ENCODE data around the gene BHLHE23. TPM values are rescaled to one million over a fixed set of nuclear protein-coding genes. Genes with fewer than 3 reads are reported as not detected.

BHLHE23 gene
- total RNA-seq, 1 donor: not detected

DNA sequence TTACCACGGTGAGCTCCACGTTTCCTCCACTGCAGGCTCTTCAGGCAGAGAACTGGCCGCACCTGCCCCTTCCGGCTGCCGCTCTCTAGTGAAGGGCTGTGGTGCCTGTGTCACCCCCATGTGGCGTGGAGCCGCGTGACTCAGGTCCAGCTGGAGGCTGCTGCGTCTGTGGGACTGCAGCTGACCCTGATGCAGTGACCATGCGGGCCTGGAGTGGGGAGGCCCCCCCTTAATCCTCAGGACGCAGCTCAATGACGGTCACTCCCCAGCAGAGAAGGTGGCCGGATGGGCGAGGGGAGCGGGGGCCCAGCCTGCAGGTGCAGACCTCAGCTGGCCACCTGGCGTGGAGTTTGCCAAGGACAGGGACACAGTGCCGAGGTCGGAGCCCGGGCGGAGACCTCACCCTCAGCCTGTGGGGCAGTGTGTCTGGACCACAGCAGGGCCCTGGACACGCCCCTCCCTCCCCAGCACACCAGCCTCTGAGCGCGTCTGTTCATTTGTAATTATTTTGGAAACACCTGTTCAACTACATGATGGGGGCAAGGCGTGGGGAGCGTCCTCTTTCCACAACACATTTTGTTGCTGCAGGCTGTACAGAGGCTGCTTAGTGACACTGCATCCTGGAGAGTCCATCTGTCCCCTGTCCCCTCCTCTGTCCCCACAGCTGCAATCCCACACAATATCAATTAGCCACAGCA lies 10.7 kb downstream of the BHLHE23 start:
- TF ChIP-seq, protein P1, sequence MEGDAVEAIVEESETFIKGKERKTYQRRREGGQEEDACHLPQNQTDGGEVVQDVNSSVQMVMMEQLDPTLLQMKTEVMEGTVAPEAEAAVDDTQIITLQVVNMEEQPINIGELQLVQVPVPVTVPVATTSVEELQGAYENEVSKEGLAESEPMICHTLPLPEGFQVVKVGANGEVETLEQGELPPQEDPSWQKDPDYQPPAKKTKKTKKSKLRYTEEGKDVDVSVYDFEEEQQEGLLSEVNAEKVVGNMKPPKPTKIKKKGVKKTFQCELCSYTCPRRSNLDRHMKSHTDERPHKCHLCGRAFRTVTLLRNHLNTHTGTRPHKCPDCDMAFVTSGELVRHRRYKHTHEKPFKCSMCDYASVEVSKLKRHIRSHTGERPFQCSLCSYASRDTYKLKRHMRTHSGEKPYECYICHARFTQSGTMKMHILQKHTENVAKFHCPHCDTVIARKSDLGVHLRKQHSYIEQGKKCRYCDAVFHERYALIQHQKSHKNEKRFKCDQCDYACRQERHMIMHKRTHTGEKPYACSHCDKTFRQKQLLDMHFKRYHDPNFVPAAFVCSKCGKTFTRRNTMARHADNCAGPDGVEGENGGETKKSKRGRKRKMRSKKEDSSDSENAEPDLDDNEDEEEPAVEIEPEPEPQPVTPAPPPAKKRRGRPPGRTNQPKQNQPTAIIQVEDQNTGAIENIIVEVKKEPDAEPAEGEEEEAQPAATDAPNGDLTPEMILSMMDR (IDR thresholded peaks at IDR 0.05; ENCODE audit: insufficient read depth, low read depth, low read length): no peak
- DNase-seq (ENCODE audit: low read depth): no peak
- no peak overlapping the region for H3K4me3 ChIP-seq (ENCODE audit: low read depth, low read length)

DNA sequence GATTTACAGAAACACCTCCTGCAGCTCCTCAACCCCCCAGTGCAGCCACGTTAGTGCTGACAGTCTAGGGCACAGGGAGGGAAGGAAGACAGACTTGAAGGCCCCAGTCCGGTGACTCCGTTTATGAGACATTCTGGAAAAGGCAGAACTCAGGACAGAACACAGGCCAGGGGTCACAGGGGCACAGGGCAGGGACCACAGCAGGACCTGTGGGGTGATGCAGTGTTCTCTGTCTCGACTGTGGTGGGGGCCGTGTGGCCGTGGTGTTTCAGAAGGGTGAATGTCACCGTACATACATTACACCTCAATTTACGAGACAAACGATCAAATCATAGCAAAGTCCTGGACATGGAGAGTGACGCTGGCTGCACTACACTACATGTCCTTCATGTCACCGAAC lies 11.3 kb downstream of the BHLHE23 start:
- H3K4me3 ChIP-seq (ENCODE audit: low read depth, low read length): no peak overlapping the region
- TF ChIP-seq, protein P1 (IDR thresholded peaks at IDR 0.05; ENCODE audit: insufficient read depth, low read depth, low read length): no peak
- DNase-seq (ENCODE audit: low read depth): no peak

DNA sequence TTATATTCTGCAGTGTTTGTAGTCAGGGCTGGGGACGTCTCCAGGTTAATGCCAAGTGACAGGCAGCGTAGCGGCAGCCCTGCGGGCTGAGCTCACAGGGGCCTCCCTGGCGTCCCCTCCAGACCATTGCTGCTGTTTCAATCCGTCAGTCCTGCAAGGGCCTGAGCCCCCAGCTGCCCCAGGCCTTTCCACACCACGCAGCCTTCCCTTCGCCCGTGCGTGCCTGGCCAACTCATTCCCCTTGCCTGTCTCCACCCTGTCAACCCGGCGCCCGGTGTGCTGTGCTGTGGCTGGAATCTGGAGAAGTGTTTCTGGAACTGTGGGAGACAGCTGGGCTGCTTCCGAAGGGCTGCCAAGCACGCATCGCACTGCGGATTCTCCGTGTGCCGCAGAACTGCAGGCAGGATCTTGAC lies 11.9 kb downstream of the BHLHE23 start:
- H3K4me3 ChIP-seq (ENCODE audit: low read depth, low read length): no peak overlapping the region
- no peak for DNase-seq (ENCODE audit: low read depth)
- TF ChIP-seq, protein P1 (IDR thresholded peaks at IDR 0.05; ENCODE audit: insufficient read depth, low read depth, low read length): no peak

DNA sequence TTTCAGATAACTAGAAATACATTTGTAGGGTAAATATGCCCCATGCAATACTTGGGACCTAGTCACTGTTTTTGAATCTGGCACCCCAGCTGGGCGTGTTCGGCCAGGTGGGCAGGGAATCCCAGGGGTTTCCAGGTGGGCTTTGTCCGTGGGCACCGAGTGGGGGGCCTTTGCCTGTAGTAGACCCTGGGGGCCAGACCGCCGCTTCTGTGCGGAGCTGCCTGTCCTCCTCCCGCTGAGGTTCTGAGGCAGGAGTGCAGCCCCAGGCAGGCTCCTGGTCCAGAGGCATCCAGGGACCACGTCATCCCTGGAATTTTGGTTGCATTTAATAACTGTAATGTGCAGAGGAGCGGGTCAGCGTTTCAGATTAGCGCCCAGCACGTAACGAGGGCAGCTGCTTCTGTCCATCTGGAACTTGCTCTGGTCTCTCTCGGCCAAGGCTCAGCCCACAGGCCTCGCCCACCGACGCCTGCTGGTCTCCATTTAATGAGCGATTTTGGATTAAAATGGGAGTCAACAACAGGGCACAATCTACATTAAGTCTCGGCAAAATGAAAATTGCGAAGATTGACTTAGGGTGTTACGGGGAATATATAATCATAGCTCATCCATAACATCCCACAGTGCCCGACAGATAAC lies 12.8 kb downstream of the BHLHE23 start:
- TF ChIP-seq, protein P1 (IDR thresholded peaks at IDR 0.05; ENCODE audit: insufficient read depth, low read depth, low read length): no peak
- H3K4me3 ChIP-seq (ENCODE audit: low read depth, low read length): no peak overlapping the region
- no peak for DNase-seq (ENCODE audit: low read depth)

DNA sequence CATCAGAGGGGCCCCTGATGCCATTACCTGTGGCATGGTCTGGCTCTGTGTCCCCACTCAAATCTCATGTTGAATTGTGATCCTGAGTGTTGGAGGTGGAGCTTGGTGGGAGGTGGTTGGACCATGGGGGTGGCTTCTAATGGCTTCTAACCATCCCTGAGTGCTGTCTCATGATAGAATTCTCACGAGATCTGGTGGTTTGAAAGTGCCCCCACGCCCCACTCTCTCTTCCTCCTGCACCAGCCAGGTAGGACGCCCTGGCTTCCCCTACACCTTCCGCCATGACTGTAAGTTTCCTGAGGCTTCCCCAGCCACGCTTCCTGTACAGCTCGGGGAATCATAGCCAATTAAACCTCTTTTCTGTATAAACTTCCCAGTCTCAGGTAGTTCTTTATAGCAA lies 14.9 kb downstream of the BHLHE23 start:
- DNase-seq (ENCODE audit: low read depth): no peak
- no peak overlapping the region for H3K4me3 ChIP-seq (ENCODE audit: low read depth, low read length)
- TF ChIP-seq, protein P1 (IDR thresholded peaks at IDR 0.05; ENCODE audit: insufficient read depth, low read depth, low read length): no peak

DNA sequence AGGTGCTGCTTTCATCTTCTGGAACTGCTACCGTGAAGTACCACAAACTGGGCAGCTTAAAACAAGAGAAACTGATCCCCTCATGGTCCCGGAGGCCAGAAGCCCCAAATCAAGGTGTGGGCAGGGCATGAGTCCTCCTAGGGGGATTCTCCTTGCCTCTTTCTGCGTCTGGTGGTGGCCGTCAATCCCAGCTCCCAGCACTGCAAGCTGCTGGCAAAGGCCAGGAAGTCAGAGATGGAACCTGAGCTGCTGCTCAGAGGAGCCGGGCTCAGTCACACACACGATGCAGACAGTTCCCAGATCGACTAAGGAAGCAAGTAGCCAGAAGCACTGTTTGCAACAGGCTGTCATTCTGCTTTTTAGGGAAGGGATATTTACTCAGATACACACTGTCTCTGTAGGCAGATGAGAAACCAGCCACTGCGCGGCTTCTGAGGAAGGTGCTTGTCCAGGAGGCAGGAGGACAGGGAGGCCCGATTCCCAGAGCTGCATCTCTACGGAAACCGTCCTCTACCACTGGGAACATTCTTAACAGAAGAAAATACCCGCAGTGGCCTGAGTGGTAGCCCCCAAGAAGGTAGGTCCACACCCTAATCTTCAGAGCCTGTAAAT lies 15.5 kb downstream of the BHLHE23 start:
- no peak for DNase-seq (ENCODE audit: low read depth)
- TF ChIP-seq, protein P1 (IDR thresholded peaks at IDR 0.05; ENCODE audit: insufficient read depth, low read depth, low read length): no peak

More for the DNA sequence above, 15.5 kb downstream of the BHLHE23 start:
- no peak overlapping the region for H3K4me3 ChIP-seq (ENCODE audit: low read depth, low read length)

Data from fibroblast of villous mesenchyme (primary cell).